SK-N-SH treated with all-trans-retinoic acid at 6 μM for 48 hours (cell line): ENCODE results near the gene CLDN12.

Source experiments
- ATAC-seq: fragments of 200-7000 bp; cut with Tn5 transposase; 3 replicates; pipeline ENCODE4 v1.9.1; 2020; ENCODE audit warnings: mild to moderate bottlenecking, moderate library complexity
- ARNTL ChIP-seq: fragments of 450-650 bp; formaldehyde crosslinking; IDR thresholded peaks from 2 replicates; pipeline ENCODE4 v1.5.0; 2020; ENCODE audit warnings: low read depth, mild to moderate bottlenecking, moderate library complexity, borderline replicate concordance
- BACH2 ChIP-seq: fragments of 250-450 bp; sonication (Bioruptor Pico); IDR thresholded peaks from 2 replicates; pipeline ENCODE4 v1.9.0; 2021; ENCODE audit warnings: mild to moderate bottlenecking, borderline replicate concordance
- GLIS3 ChIP-seq: fragments of 250-450 bp; sonication (Bioruptor Pico); IDR thresholded peaks from 2 replicates; pipeline ENCODE4 v1.5.0; 2020; ENCODE audit warnings: mild to moderate bottlenecking, moderate library complexity
- ISL1 ChIP-seq: fragments of 250-450 bp; sonication (Bioruptor Pico); IDR thresholded peaks from 2 replicates; pipeline ENCODE4 v2.1.2; 2022; ENCODE audit warnings: mild to moderate bottlenecking, moderate library complexity
- OSR1 ChIP-seq: fragments of 250-450 bp; sonication (Bioruptor Pico); IDR thresholded peaks from 2 replicates; pipeline ENCODE4 v1.8.0; 2022; ENCODE audit warnings: moderate library complexity, mild to moderate bottlenecking, inconsistent platforms
- PATZ1 ChIP-seq: fragments of 250-450 bp; sonication (Bioruptor Pico); IDR thresholded peaks from 2 replicates; pipeline ENCODE4 v1.8.0; 2020; ENCODE audit warnings: mild to moderate bottlenecking, moderate library complexity, borderline replicate concordance
- POU6F1 ChIP-seq: fragments of 250-450 bp; sonication (Bioruptor Pico); IDR thresholded peaks from 2 replicates; pipeline ENCODE4 v1.8.0; 2021; ENCODE audit warnings: low read depth, mild to moderate bottlenecking, moderate library complexity, borderline replicate concordance
- RARB ChIP-seq: fragments of 250-450 bp; sonication (Bioruptor Pico); IDR thresholded peaks from 2 replicates; pipeline ENCODE4 v1.8.0; 2021; ENCODE audit warnings: mild to moderate bottlenecking, moderate library complexity
- SNAI2 ChIP-seq: fragments of 250-450 bp; sonication (Bioruptor Pico); IDR thresholded peaks from 2 replicates; pipeline ENCODE4 v1.5.0; 2020; ENCODE audit warnings: mild to moderate bottlenecking, moderate library complexity
- TSHZ2 ChIP-seq: fragments of 250-450 bp; sonication (Bioruptor Pico); IDR thresholded peaks from 2 replicates; pipeline ENCODE4 v1.5.0; 2020; ENCODE audit warnings: mild to moderate bottlenecking, moderate library complexity
- ZC3H10 ChIP-seq: fragments of 250-450 bp; sonication (Bioruptor Pico); IDR thresholded peaks from 2 replicates; pipeline ENCODE4 v1.5.1; 2021; ENCODE audit warnings: mild to moderate bottlenecking, moderate library complexity
- ZFP3 ChIP-seq: fragments of 250-450 bp; sonication (Bioruptor Pico); IDR thresholded peaks from 2 replicates; pipeline ENCODE4 v1.5.0; 2020; ENCODE audit warnings: mild to moderate bottlenecking, moderate library complexity
- ZFP30 ChIP-seq: fragments of 450-650 bp; formaldehyde crosslinking; IDR thresholded peaks from 2 replicates; pipeline ENCODE4 v1.5.0; 2022; ENCODE audit warnings: mild to moderate bottlenecking, moderate library complexity
- ZNF565 ChIP-seq: fragments of 450-650 bp; formaldehyde crosslinking; conservative IDR thresholded peaks from 2 replicates; pipeline ENCODE4 v1.5.0; 2020; ENCODE audit warnings: low read depth, mild to moderate bottlenecking, moderate library complexity
- ZNF70 ChIP-seq: fragments of 450-650 bp; formaldehyde crosslinking; IDR thresholded peaks from 2 replicates; pipeline ENCODE4 v1.5.0; 2020; ENCODE audit warnings: mild to moderate bottlenecking, moderate library complexity
- ZNF8 ChIP-seq: fragments of 450-650 bp; formaldehyde crosslinking; IDR thresholded peaks from 2 replicates; pipeline ENCODE4 v1.5.0; 2020; ENCODE audit warnings: mild to moderate bottlenecking, moderate library complexity
- TF ChIP-seq, protein P1 (sequence below): fragments of 250-450 bp; sonication (Bioruptor Pico); IDR thresholded peaks from 2 replicates; pipeline ENCODE4 v1.5.1; 2021; ENCODE audit warnings: mild to moderate bottlenecking, moderate library complexity

CLDN12 gene

GRCh38 chr7:90387470-90388240 lies 15.6 kb upstream of the CLDN12 start:
- peak; percentile 21; the same call in 1 of the 3 replicates for ATAC-seq
- TF ChIP-seq BACH2 (CRISPR knock-in tag): no peak
- TF ChIP-seq ZC3H10 (CRISPR knock-in tag): no peak
- no peak for TF ChIP-seq ZNF8
- no peak for TF ChIP-seq POU6F1 (CRISPR knock-in tag)
- TF ChIP-seq, all 23 proteins: peak for 0

DNA sequence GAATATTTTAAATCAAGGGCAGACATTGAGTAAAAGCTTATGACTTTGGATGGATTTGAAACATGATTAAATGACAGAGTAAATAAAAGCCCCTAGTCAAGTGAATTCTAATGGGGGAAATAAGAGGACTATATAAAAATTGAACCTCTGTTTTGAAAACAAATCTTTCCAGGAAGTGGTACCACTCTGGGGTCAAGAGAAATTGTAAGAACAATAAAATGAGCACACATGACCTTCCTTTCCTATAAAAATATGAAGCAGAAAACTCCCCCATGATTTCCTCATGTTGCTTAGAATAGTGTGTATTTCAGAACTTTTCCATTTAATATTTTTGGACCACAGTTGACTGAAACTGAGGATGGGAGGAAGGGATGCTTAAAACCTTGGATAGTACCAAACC lies 12.3 kb upstream of the CLDN12 start:
- no peak for ATAC-seq
- TF ChIP-seq ZNF565 (CRISPR knock-in tag) (no peak), ZC3H10 (CRISPR knock-in tag) (no peak), ZFP30 (CRISPR knock-in tag) (no peak), GLIS3 (CRISPR knock-in tag) (no peak)

- no peak for ATAC-seq
- no peak for TF ChIP-seq TSHZ2
- no peak for TF ChIP-seq ZFP3
- TF ChIP-seq SNAI2 (CRISPR knock-in tag): no peak
- no peak for TF ChIP-seq ZNF565 (CRISPR knock-in tag)
- no peak for TF ChIP-seq ISL1
- no peak for TF ChIP-seq ZC3H10 (CRISPR knock-in tag)
- TF ChIP-seq PATZ1 (CRISPR knock-in tag): no peak
- TF ChIP-seq, protein P1, sequence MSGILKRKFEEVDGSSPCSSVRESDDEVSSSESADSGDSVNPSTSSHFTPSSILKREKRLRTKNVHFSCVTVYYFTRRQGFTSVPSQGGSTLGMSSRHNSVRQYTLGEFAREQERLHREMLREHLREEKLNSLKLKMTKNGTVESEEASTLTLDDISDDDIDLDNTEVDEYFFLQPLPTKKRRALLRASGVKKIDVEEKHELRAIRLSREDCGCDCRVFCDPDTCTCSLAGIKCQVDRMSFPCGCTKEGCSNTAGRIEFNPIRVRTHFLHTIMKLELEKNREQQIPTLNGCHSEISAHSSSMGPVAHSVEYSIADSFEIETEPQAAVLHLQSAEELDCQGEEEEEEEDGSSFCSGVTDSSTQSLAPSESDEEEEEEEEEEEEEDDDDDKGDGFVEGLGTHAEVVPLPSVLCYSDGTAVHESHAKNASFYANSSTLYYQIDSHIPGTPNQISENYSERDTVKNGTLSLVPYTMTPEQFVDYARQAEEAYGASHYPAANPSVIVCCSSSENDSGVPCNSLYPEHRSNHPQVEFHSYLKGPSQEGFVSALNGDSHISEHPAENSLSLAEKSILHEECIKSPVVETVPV (CRISPR knock-in tag): no peak
- no peak for TF ChIP-seq POU6F1 (CRISPR knock-in tag)
- no peak for TF ChIP-seq OSR1
Observed at GRCh38 chr7:90391488-90391887, 11.8 kb upstream of the CLDN12 start.

DNA sequence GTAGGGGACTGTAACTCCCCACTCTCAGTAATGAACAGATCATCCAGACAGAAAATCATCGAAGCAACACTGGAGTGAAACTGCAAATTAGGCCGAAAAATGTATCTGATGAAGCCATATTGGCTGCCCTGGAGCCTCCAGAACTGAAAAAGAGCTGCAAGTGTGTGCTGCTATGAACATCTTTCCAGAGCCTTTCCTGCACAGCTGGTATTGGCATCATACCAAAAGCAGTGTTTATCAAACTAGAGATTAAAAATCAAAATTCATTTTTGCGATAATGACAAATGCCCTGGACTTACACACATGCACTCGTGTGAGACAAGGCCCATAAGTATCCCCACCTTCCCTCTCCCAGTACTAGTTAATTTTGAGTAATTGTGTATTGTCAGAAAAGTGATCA lies 6.8 kb upstream of the CLDN12 start:
- TF ChIP-seq TSHZ2 (peak; percentile 64; the same call in 1 of the 2 replicates), ZNF70 (CRISPR knock-in tag) (no peak), ZFP3 (no peak), RARB (CRISPR knock-in tag) (no peak), GLIS3 (CRISPR knock-in tag) (no peak), ARNTL (CRISPR knock-in tag) (no peak), SNAI2 (CRISPR knock-in tag) (no peak)
- peak; percentile 34; the same call in 1 of the 3 replicates for ATAC-seq
